Measurements from ENCODE around the gene SLC22A9.

GRCh38 chr11:63404161-63404935 lies 34.8 kb downstream of the SLC22A9 start:
- TF ChIP-seq CTCF (IDR thresholded peaks at IDR 0.05): no peak
- TF ChIP-seq POLR2AphosphoS5 (IDR thresholded peaks at IDR 0.05): no peak
- no peak for TF ChIP-seq POLR2A (IDR thresholded peaks at IDR 0.05)
